B cell (primary cell): ENCODE data around the gene ZWILCH. TPM values are rescaled to one million over a fixed set of nuclear protein-coding genes. Genes with fewer than 3 reads are reported as not detected.
A peak's percentile ranks its signal among the peaks of the same experiment; 100 is the strongest.

ENCODE experiments used
- ATAC-seq: fragments of 200-7000 bp; cut with Tn5 transposase; one replicate; pipeline ENCODE4 v1.10.0; 2021; ENCODE audit warnings: low read depth, mild to moderate bottlenecking, moderate number of reproducible peaks, moderate library complexity
- CTCF ChIA-PET: fragments of 350-600 bp; sonication (Branson Sonifier 250); formaldehyde crosslinking; loops from one replicate; lab custom pipeline; 2021; ENCODE audit warnings: antibody characterized with exemption, inconsistent platforms; lab: Charles Lee
- POLR2A ChIA-PET: fragments of 350-600 bp; sonication (Branson Sonifier 250); formaldehyde crosslinking; loops from one replicate; lab custom pipeline; 2021; ENCODE audit warnings: antibody characterized with exemption; lab: Charles Lee
- DNase-seq: peaks from one replicate; pipeline ENCODE4 v3.0.0; 2013
- H2AFZ ChIP-seq: 2 replicates; pipeline ENCODE4 v1.6.1; 2012; ENCODE audit warnings: mild to moderate bottlenecking, low read depth, low read length; ENCODE audit not compliant: insufficient read depth, poor library complexity, severe bottlenecking
- H3K27ac ChIP-seq, 2 donors: 1 replicate in 1 of 2; 2 replicates in 1 of 2; pipeline ENCODE4 v1.5.1; 2012 to 2013; ENCODE audit warnings: low read length in 2 of 2, mild to moderate bottlenecking in 2 of 2, moderate library complexity in 1 of 2
- H3K27me3 ChIP-seq, 4 experiments: fragments of 200-600 bp in 1 of 4; sonication (generic) in 1 of 4; replicated peaks in 1 of 4; 1 replicate in 2 of 4; 2 replicates in 2 of 4; pipeline versions ENCODE4 v1.6.1 to v1.7.0; 2013 to 2016; ENCODE audit warnings: low read length in 3 of 4, mild to moderate bottlenecking in 2 of 4, mixed read lengths in 1 of 4, moderate library complexity in 1 of 4; ENCODE audit not compliant: insufficient read depth in 4 of 4, control insufficient read depth in 3 of 4; ENCODE audit errors: control extremely low read depth in 1 of 4
- H3K36me3 ChIP-seq, 2 experiments: replicated peaks in 1 of 2; 1 replicate in 1 of 2; 2 replicates in 1 of 2; pipeline versions ENCODE4 v1.6.1 to v1.7.1; 2013; ENCODE audit warnings: low read length in 1 of 2; ENCODE audit not compliant: insufficient read depth in 2 of 2, control insufficient read depth in 1 of 2; ENCODE audit errors: control extremely low read depth in 1 of 2, extremely low read depth in 1 of 2
- H3K4me1 ChIP-seq, 2 donors: fragments of 200-600 bp in 1 of 2; sonication (generic) in 1 of 2; 1 replicate in 1 of 2; 2 replicates in 1 of 2; pipeline versions ENCODE4 v1.5.1 to v1.6.1; 2013 to 2017; ENCODE audit warnings: low read length in 2 of 2; ENCODE audit not compliant: control insufficient read depth in 2 of 2, insufficient read depth in 2 of 2
- H3K4me2 ChIP-seq: replicated peaks from 2 replicates; pipeline ENCODE3; 2012; ENCODE audit warnings: mild to moderate bottlenecking, low read depth, low read length; ENCODE audit not compliant: poor library complexity, severe bottlenecking
- H3K4me3 ChIP-seq, 5 experiments: fragments of 200-600 bp in 1 of 5; sonication (generic) in 1 of 5; 1 replicate in 3 of 5; 2 replicates in 2 of 5; pipeline versions ENCODE4 v1.5.1 to v1.7.0; 2011 to 2016; ENCODE audit warnings: low read length in 4 of 5, mild to moderate bottlenecking in 4 of 5, low read depth in 2 of 5, control low read depth in 1 of 5, moderate library complexity in 1 of 5; ENCODE audit not compliant: insufficient read depth in 1 of 5; ENCODE audit errors: control extremely low read depth in 1 of 5, extremely low read depth in 1 of 5
- H3K79me2 ChIP-seq: fragments of 200-600 bp; sonication (generic); one replicate; pipeline ENCODE4 v1.6.0; 2016; ENCODE audit warnings: low read length; ENCODE audit not compliant: control insufficient read depth, insufficient read depth
- H3K9ac ChIP-seq: fragments of 200-600 bp; sonication (generic); 2 replicates; pipeline ENCODE4 v1.6.1; 2017; ENCODE audit warnings: mild to moderate bottlenecking, low read length, moderate library complexity
- H3K9me3 ChIP-seq, 3 donors: one replicate each; pipeline versions ENCODE4 v1.6.1 to v1.7.1; 2013; ENCODE audit warnings: low read length in 2 of 3; ENCODE audit not compliant: control insufficient read depth in 2 of 3, insufficient read depth in 1 of 3; ENCODE audit errors: control extremely low read depth in 1 of 3
- H4K20me1 ChIP-seq: 2 replicates; pipeline ENCODE4 v1.6.0; 2012; ENCODE audit warnings: mild to moderate bottlenecking, low read length; ENCODE audit not compliant: insufficient read depth, control insufficient read depth, poor library complexity, severe bottlenecking
- H3K27ac Mint-ChIP-seq: one replicate; pipeline ENCODE4 v1.8.0; 2021; ENCODE audit warnings: mixed read lengths
- H3K27me3 Mint-ChIP-seq: one replicate; pipeline ENCODE4 v1.8.0; 2021; ENCODE audit warnings: mixed read lengths
- H3K4me1 Mint-ChIP-seq: one replicate; pipeline ENCODE4 v1.8.0; 2021; ENCODE audit warnings: mixed read lengths
- H3K4me3 Mint-ChIP-seq: one replicate; pipeline ENCODE4 v1.8.0; 2021; ENCODE audit warnings: mixed read lengths
- H3K9me3 Mint-ChIP-seq: one replicate; pipeline ENCODE4 v1.8.0; 2022; ENCODE audit warnings: mixed read lengths; ENCODE audit not compliant: insufficient read depth
- CTCF ChIP-seq: fragments of 200-600 bp; IDR thresholded peaks from one replicate; pipeline ENCODE4 v1.8.0; 2022; ENCODE audit warnings: antibody characterized with exemption, mild to moderate bottlenecking
- EZH2 ChIP-seq: IDR thresholded peaks from 2 replicates; pipeline ENCODE4 v1.6.1; 2012; ENCODE audit warnings: borderline replicate concordance, low read depth, mild to moderate bottlenecking, moderate library complexity, low read length; ENCODE audit not compliant: insufficient read depth, poor library complexity, severe bottlenecking
- WGBS: methylation state at CpG from one replicate; pipeline ENCODE4 v1.1.5; 2013; ENCODE audit warnings: missing lambda C conversion rate; ENCODE audit not compliant: insufficient coverage; 5-methylcytosine and 5-hydroxymethylcytosine counted together
- intact Hi-C: fragments of 100-400 bp; cut with micrococcal nuclease; formaldehyde crosslinking; loops from one replicate; pipeline ENCODE4 v1.10.0; 2022
- polyA plus RNA-seq: library from polyadenylated mRNA; depleted of rRNA; stranded (reverse); fragments of >200 nt; gene quantifications from 2 replicates; pipeline ENCODE4 v1.2.3, GENCODE V29; 2012
- total RNA-seq, 2 donors: library from RNA; stranded (reverse); fragments of 120-200 nt in 1 of 2; gene quantifications; 1 replicate in 1 of 2; 2 replicates in 1 of 2; pipeline versions ENCODE4 v1.2.3 to v1.2.4, GENCODE V29; 2013 to 2022

ZWILCH gene
- total and polyA plus RNA-seq, 2 donors (not counting 1 experiment from before 2014, with no cell fraction given), result 2.8 to 11.3 TPM

- POLR2A ChIA-PET, result interaction anchor here (1.1 to 1.3 kb wide), 2 partner anchors 61 to 212 kb away, joined by 3 read pairs; partner anchors contain the start of genes DIS3L and LCTL
- ATAC-seq (no peak), DNase-seq (no peak)
- Mint-ChIP-seq H3K4me3 (peak overlapping the region; percentile 99), H3K9me3 (no peaks in the 10 kb centered on the region), H3K27ac (peak overlapping the region; percentile 98), H3K4me1 (peaks cover 37% of the 10 kb centered on the region), H3K27me3 (no peaks in the 10 kb centered on the region)
- Histone ChIP-seq H3K4me2 (peak overlapping the region; percentile 87), H3K4me1 (peaks cover 21 to 26% of the 10 kb centered on the region in 2 donors), H4K20me1 (peaks cover 16% of the 10 kb centered on the region), H2AFZ (peak overlapping the region; percentile 90), H3K36me3 (peaks cover 2 to 31% of the 10 kb centered on the region in 2 experiments), H3K9me3 (no peaks in the 10 kb centered on the region), H3K79me2 (peaks cover 44% of the 10 kb centered on the region), H3K4me3 (peak overlapping the region; percentile 81 to 99 (median 85)), H3K27ac (peak overlapping the region; percentile 83 to 90), H3K27me3 (no peaks in the 10 kb centered on the region), H3K9ac (peak overlapping the region; percentile 93)
- TF ChIP-seq CTCF (no peak), EZH2 (no peak)
- intact Hi-C loops, result loop anchor here (1.0 to 5.0 kb wide), 7 partner anchors 8 to 1203 kb away; partner anchors contain the start of genes MAP2K1, RNU5B-1, SNAPC5 and TIPIN
- CTCF ChIA-PET, result interaction anchor here (1.3 to 2.0 kb wide), 2 partner anchors 119 to 1772 kb away, joined by 4 to 10 read pairs; partner anchors contain the start of genes FEM1B and MAP2K1
- 2% methylated on average over 9 of the region's 13 CpGs for WGBS
These were observed 295 bp downstream of the ZWILCH start for GRCh38 chr15:66505430-66505811.

- Mint-ChIP-seq H3K9me3 (no peaks in the 10 kb centered on the region), H3K27ac (peak overlapping the region; percentile 98), H3K27me3 (no peaks in the 10 kb centered on the region), H3K4me1 (peaks cover 37% of the 10 kb centered on the region), H3K4me3 (peak overlapping the region; percentile 99)
- no peaks in the 10 kb centered on the region for H3K27me3 ChIP-seq
- WGBS, result no CpG with 5 or more reads among the region's 4 CpGs
- DNase-seq, result no peak
- no peaks in the 10 kb centered on the region for H3K9me3 ChIP-seq
- CTCF ChIA-PET, result interaction anchor here (0.9 kb wide), 1 partner anchor 12 kb away, joined by 3 read pairs; no protein-coding TSS in a partner anchor
- peak overlapping the region; percentile 90 for H2AFZ ChIP-seq
- peak overlapping the region; percentile 83 to 90 for H3K27ac ChIP-seq
- peak overlapping the region; percentile 81 to 99 (median 85) for H3K4me3 ChIP-seq
- H3K9ac ChIP-seq, result peak overlapping the region; percentile 93
- TF ChIP-seq EZH2, result no peak
- TF ChIP-seq CTCF, result no peak
- H3K36me3 ChIP-seq, result peaks cover 2 to 27% of the 10 kb centered on the region in 2 experiments
- POLR2A ChIA-PET, result interaction anchor here (1.1 kb wide), 1 partner anchor 60 kb away, joined by 3 read pairs; the partner anchor contains the start of gene LCTL
- peak overlapping the region; percentile 87 for H3K4me2 ChIP-seq
- peaks cover 21 to 26% of the 10 kb centered on the region in 2 donors for H3K4me1 ChIP-seq
- H4K20me1 ChIP-seq, result peaks cover 12% of the 10 kb centered on the region
- intact Hi-C loops, result loop anchor here (1.0 to 5.0 kb wide), 7 partner anchors 9 to 1204 kb away; partner anchors contain the start of genes MAP2K1, RNU5B-1, SNAPC5 and TIPIN
- peaks cover 42% of the 10 kb centered on the region for H3K79me2 ChIP-seq
- ATAC-seq, result no peak
These were observed 692 bp downstream of the ZWILCH start for GRCh38 chr15:66505818-66506217.
